Glomerular endothelial cell (primary cell): Measurements from ENCODE around the gene CGB5. TPM values are rescaled to one million over a fixed set of nuclear protein-coding genes. Genes with fewer than 3 reads are reported as not detected.
"Not testable (repeated sequence)": the region's sequence is repeated elsewhere in the genome, so short reads cannot be mapped to it uniquely, and the experiment has no call there.

ENCODE experiments used
- DNase-seq: peaks from one replicate; pipeline ENCODE4 v3.0.0-alpha.2; 2011; ENCODE audit warnings: low read depth, low spot score; ENCODE audit errors: extremely low read depth
- total RNA-seq: library from RNA; depleted of rRNA; stranded (reverse); fragments of >200 nt; gene quantifications from 2 replicates; pipeline ENCODE4 v1.2.3, GENCODE V29; 2015

The CGB5 gene
- not detected in 2 replicates for total RNA-seq

DNA sequence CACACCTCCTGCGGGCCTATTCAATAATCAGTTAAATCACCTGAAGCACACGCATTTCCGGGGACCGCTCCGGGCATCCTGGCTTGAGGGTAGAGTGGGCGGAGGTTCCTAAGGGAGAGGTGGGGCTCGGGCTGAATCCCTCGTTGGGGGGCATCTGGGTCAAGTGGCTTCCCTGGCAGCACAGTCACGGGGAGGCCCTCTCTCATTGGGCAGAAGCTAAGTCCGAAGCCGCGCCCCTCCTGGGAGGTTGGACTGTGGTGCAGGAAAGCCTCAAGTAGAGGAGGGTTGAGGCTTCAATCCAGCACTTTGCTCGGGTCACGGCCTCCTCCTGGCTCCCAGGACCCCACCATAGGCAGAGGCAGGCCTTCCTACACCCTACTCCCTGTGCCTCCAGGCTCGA, at the start of gene CGB5:
CGB5 (plus strand) TSS at position 301 of the 400 bp plus-strand sequence. CDS start 362 bp downstream, outside the sequence.
- DNase-seq = not testable (repeated sequence)

DNA sequence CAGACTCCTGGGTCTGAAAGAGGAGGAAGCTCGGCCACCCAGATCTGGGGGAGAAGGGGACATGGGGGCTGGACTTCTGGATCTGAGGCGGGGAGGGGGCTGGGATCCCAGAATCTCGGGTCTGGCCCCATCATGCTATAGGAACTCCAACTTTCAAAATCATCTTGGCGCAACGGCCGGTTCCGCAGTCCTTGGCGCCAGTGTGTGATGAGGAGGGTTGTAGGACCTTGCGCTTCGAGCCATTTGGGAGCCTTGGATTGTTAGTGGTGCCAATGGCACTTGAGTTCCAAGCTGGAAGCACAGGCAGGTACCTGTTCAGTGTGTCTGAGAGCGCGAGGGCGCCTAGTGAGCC, 49.6 kb upstream of the CGB5 start:
- no peak for DNase-seq

DNA sequence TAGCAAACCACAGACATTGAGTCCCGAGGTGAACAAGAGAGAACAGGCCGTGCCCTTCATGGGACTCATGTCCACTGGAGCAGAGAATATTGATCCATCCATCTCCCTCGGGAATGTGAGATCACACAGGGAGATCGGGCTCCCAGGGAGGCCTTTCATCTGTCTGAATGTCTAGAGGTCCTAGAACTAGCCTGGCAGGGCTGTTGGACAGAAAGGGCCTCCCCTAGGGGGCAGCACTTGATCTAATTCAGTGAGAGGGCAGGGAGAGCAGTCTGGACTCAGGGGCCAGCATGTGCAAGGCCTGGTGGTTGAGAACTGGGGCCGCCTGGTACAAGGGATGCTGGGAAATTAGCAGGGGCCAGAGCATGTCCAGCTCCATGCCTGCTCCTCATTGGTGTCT, 45.7 kb upstream of the CGB5 start:
- DNase-seq = no peak

DNA sequence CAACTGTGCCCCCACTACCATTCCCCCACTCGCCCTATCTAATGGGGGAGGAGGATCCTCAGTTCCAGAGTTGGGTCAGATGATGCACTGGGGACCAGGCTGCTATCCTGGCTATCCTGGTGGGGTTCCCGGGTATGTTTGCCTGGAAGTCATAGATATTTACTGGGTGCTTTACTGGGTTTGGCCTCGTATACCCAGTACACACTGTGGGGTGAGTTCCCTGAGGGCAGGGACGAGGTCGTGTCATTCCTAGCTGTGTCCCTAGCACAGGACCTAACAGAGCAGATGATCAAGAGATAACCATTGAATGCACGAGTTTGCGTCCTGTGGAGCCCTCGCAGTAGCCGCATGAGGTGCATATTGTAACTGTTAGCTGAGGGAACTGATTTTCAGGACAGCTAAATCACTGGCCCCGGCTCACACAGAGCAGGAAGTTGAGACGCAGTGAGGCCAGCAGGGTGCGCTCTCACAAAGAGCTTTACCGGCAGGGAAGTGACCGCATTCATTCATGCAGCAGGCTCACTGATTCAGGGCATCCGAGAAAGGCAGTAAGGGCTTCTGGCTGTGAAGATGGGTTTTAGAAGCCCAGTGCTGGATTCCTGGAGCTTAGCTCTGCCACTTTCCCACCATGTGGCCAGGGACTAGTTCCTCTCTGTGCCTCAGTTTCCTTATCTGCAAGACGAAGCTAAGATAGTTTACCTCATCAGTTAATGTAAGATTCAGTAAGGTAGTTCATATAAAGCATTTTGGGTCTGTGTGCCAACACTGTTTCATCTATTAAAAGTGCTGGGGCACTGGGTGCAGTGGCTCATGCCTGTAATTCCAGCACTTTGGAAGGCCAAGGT, 43.9 kb upstream of the CGB5 start:
- DNase-seq = no peak

DNA sequence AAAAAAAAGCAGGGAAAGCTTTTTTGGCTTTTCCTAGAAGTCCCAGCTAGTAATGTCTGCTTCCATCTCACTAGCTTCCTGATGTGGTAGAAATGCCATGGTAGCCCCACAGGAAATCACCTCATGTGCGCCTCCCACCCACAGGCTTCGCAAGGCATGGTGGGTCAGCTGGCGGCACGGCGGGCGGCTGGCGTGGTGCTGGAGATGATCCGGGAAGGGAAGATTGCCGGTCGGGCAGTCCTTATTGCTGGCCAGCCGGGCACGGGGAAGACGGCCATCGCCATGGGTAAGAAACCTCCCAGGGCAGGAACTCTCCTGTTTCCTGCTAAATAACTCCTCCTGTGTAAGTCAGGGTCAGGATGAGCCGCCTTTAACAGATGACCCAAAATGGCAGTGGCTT, 39.5 kb upstream of the CGB5 start:
- no peak for DNase-seq

DNA sequence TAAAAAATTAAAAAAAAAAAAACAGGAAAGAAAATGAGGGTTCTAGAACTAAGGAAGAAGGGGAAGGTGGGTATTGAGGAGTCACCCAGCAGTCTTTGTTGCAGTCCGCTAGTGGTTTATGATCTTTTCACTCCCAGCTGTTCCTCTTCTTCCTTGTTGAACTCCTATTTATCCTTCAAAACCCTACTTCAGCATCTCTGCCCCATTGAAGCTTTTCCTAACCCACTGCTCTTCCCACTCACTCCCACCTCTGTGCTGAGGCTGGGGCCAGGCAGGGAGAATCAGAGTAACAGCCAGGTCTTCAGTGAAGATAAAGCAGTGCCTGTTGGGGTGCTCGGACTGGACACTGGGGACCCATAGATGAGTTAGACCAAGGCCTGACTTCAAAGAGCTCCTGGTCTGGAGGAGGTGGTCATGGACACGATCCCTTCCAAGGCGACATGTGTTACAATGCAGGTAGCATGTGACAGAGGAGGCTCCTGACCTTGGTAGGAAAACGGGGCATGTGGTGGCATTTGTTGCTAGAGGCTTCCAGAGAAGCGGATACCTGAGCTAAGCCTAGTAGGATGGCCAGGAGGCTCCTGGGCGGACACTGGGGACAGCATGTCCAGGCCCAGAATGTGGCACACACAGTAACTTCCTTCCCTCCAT, 38.6 kb upstream of the CGB5 start:
- no peak for DNase-seq

DNA sequence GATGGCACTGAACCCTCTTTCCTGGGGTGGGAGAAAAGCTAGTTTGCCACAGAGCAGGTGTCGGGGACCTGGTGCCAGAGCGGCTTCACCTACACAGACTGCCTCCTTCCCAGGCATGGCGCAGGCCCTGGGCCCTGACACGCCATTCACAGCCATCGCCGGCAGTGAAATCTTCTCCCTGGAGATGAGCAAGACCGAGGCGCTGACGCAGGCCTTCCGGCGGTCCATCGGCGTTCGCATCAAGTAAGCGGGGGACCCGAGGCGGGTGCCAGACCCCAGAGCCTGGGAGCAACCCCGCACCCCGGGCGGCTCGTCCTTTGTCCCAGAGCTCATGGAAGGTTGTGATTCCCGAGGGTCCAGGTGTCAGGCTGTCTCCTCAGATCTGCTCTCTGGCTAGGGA, 36.7 kb upstream of the CGB5 start:
- DNase-seq = no peak

DNA sequence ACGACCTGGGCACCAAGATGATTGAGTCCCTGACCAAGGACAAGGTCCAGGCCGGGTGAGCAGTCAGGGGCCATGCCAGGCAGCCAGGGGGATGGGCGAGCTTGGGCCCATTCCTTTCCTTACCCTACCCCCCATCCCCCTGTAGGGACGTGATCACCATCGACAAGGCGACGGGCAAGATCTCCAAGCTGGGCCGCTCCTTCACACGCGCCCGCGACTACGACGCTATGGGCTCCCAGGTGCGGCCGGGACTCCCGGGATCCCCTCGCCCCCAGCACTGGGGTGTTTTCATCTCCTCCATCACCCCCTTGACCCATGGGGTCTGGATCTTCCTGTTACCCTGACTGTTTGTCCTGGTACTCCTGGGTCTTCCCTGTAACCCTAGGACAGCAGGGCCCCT, 33.8 kb upstream of the CGB5 start:
- no peak for DNase-seq

DNA sequence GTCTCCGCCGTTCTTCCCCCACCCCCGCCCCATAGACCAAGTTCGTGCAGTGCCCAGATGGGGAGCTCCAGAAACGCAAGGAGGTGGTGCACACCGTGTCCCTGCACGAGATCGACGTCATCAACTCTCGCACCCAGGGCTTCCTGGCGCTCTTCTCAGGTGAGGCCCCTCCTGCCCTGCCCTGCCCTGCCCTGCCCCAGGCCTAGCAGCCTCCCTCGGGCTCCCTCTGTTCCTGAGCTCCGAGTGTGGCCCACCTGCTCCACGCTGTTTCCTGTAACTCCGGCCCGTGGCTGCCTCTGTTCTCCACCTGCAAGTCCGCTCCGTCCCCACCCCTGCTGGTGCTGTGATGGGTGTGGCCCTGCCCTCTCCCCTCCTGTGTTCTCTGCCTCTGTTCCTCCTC, 33.2 kb upstream of the CGB5 start:
- DNase-seq = no peak

DNA sequence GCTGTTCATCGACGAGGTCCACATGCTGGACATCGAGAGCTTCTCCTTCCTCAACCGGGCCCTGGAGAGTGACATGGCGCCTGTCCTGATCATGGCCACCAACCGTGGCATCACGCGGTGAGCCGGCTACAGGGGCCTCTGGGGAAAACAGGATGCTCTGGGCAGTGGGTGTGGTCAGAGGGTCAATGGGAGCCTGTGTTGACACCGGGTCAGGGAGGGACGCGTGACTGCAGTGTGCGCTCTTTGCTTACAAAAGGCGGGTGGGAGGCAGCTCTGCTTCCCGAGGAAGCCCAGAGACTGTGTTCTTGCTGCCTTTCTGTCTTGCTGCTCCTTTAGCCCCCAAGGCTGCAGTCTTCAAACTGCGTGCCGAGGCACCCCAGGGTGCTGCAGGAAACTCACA, 32.5 kb upstream of the CGB5 start:
- no peak for DNase-seq

DNA sequence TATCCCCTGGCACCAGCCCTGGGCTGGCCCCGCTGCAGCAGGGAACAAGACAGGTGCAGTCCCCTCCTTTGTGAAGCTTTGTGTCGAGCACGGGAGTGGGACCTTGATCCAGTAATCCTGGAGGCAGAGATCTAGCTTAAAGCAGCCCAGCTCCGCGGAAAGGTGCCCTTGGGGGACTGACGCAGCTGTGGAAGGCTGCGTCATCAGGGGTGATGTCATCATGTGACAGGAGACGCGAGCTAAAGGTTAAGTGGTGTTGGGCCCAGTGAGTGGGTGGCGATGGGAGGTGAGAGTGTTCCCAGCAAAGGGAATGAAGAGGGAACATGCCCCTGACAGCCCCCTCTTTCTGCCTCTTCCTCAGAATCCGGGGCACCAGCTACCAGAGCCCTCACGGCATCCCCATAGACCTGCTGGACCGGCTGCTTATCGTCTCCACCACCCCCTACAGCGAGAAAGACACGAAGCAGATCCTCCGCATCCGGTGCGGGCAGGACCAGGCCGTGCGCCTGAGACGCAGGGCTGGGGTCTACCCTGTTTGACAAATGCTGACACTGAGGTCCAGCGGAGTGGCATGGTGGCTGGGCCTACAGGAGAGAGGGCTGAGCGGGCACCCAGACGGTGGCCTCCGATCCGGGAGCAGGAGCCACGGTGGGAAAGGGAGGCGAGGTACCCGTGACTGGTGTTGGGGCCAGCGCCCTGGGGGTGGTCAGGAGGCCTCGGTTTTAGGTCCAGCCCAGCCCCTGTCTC, 29.4 kb upstream of the CGB5 start:
- DNase-seq = no peak

DNA sequence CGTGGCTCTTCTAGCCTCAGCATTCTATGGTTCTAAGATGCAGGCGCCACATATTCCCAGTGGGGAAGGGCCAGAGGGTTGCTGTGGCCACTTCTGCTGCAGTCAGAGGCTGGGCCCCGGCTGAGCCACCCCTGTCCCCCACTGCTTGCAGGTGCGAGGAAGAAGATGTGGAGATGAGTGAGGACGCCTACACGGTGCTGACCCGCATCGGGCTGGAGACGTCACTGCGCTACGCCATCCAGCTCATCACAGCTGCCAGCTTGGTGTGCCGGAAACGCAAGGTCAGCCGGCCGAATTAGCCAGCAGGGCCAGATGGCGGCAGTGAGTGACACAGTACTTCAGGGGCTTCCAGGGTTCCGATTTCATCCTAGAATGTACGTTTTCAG, 28.8 kb upstream of the CGB5 start:
- DNase-seq = no peak

DNA sequence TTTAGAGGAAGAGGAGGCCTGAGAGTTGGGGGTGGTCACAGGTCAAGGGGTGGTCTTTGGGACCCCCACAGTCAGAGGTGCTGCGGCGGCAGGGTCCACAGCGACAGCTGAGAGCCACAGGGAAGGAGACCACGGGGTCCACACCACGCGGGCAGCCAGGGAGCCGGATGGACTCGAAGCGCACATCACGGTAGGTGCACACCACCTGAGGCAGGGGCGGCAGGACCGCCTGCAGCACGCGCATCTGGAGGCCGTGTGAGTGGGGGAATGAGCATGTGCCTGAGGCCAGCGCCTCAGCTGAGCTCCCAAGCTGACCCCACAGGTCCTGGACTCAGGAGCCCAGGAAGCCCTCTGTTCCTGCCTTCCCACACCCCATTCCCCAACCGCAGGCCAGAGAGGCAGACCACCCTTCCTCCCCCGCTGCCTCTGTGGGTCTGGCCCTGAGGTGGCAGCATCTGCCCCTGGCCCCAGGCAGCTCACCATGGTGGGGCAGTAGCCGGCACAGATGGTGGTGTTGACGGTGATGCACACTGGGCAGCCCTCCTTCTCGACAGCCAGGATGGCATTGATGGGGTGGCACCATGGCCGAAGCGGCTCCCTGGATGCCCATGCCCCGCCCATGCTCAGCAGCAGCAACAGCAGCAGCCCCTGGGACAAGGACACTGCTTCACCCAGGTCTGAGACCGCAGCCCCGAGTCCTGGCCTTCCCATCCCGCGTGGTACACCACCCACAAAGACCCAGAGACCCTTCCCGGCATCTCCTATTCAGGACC, 27.4 kb upstream of the CGB5 start:
- no peak for DNase-seq

DNA sequence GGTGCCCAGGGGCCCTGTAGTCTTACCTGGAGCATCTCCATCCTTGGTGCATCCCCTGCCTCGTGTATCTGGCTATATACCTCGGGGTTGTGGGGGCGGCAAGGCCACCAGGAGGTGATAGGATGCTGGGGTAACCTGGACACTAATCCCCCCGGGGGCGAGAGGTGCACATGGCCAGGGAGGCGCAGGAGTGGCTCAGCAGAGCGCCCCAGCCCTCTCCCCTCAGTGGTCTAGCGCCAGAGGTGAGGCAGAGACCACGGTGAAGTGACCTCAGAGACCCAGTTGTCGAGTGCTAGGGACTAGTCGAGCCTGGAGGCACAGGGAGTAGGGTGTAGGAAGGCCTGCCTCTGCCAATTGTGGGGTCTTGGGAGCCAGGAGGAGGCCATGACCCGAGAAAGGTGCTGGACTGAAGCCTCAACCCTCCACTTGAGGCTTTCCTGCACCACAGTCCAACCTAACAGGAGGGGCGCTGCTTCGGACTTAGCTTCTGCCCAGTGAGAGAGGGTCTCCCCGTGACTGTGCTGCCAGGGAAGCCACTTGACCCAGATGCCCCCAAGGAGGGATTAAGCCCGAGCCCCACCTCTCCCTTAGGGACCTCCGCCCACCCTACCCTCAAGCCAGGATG, 26.5 kb upstream of the CGB5 start, which contains the start of gene LHB:
LHB (minus strand) TSS at position 51 of the 625 bp plus-strand sequence; CDS start at position 41, 10 bp downstream.
- no peak for DNase-seq

DNA sequence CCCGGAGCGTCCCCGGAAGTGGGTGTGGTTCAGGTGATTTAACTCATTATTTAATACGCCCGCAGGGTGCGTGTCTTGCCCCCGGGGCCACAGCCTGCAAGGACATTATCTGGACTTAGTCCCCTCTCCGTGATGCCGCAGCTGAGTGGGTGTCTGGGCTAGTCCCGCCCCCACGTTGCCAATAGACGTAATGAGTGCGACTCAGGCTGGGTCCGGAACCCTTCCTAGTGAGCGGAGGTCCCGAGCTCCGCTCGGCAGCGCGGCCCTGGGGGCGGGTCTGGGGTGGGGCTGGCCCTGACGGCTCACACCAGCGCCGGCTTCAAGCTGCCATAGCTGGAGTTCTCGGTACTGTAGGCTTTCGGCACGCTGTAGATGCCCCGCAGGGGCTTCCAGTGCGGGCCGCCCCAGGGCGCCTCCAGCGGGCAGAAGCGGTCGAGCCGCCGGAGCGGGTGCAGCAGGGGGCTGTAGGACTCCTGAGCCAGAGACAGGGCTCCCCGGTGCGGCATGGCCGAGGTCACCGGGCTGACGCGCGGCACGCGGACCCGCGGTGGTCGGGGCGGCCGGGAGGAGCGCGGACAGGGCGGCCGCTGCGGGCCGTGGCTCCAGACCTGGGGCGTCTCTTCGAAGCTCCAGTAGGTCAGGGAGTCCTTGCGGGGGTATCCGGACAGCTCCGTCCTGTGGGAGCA, 25.8 kb upstream of the CGB5 start:
- no peak for DNase-seq

DNA sequence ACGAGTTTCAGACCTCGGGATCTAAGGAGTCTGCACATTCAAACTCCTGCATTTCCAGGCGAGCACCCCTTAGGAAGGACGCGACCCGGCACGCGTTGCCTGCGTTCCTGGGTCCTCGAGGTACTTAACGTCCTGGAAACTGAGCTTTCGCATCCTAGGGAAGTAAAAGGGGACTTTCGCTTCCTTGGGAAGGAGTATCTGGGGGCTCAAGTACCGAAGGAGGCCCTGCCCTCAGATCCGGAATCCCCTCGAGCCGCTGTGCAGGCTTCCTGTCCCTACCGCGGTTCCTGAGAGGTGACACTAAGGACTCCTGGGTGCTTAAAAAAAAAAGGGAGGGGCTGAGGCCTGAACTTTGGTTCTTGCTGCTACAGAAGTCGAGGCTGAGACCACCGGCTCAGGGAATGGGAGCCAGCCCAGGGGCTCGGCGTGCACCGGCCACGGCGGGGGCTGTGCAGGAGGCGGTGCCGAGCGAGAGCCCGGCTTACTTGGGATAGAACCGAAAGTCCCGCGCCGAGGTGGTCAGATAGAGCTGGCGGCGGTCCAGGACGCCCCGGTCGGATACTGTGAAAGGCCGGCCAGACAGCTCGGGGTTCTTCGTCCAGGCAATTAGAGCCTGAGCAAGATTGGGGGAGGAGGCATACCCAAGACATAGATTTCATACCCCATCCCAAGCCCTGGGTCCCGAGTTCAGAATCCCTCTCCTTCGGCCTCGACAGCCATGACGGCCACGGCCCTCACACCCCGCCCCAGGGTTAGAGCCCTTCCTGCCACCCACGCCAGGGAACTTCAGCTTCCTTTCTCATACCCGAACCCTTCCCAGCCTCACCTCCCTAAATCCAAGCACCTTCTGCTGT, 25.0 kb upstream of the CGB5 start:
- DNase-seq = not testable (repeated sequence)

DNA sequence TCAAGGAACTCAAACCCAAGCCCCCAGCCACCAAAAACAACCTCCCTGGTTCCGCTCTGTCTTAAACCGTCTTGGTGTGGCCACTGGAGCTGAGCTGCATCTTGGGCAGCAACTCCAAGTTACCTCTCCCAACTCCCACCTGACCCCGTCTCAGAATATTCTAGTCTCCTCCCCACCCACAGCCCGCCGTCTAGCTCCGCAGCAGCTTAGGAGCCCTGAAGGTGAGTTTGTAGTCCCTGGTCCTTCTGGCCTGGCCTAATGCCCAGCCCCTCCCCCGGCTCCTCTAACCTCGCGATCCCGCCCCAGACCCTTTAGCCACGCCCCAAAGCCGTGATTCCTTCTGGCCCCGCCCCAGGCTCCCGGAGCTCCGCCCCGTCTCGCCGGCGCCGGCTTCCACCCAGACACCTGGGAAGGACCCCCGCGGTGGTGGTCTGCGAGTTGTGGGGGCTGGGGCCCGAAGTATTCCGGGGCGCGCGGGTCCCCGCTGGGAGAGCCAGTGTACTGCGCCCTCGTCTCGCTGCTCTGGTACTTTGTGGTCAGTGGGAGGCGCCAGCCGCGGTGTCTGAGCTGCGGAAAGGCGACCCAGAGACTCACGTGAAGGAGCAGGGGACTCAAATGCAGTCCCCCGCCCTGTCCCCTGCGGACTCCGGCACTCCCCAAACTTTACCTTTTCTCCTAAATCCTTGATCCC, 24.3 kb upstream of the CGB5 start:
- no peak for DNase-seq

DNA sequence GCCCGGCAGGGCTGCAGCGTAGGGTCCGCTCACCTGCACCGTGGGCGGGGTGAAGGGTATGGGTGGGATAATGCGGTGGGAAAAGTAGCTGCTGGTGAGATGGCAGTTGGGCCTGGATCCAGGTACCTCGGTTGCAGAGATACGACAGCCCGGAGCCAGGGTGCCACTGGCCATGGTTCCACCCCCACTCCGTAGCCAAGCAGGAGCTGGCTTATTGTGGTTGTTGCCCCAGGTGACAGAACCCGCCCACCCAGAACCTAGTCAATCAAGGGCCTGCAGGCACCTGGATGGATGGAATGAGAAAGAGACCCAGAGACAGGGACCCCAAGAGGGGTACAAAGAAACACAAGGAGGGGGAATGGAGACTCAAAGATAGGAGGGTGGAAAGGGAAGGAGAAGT, 23.3 kb upstream of the CGB5 start:
- DNase-seq = no peak
